ENCODE results near the gene RAD23A.

The RAD23A gene

DNA sequence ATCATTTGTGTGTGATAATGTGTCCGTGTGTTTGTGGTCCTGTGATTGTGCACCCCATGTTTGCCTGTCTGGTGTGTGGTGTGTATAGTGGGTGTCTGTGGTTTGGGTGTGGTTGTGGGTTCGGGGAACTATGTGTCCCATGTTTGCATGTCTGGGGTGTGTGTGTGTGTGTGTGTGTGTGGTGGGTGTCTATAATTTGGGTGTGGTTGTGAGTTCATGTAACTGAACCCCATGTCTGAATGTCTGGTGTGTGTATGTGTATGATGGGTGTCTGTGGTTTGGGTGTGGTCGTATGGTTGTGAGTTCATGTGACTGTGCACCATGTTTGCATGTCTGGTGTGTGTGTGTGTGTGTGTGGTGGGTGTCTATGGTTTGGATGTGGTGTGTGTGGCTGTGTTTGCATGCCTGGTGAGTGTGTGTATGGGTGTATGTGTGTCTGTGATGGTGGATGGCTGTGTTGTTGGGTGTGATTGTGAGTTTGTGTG lies 38.5 kb downstream of the RAD23A start:
- in situ Hi-C loops (cut with MboI; ENCODE audit: low sequenced_read_pairs) = no loop called here

DNA sequence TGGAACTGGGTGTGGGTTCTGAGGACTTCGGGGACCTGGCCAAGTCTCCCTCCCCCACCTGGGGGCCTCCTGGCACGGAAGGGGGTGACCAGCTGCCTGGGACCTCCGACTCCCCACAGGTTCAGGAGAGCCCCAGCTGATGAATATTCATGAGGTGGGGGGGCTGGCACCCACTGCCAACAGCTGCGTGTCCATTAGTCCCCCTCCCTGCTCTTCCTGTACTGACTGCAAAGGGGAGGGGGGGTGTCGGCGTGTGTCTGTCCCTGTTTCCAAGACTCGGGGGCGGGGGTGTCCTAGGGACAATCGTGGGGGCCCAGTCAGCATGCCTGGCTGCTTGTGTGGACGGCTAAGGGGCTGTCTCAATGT lies 39.0 kb downstream of the RAD23A start:
- in situ Hi-C loops (cut with MboI; ENCODE audit: low sequenced_read_pairs) = no loop called here

DNA sequence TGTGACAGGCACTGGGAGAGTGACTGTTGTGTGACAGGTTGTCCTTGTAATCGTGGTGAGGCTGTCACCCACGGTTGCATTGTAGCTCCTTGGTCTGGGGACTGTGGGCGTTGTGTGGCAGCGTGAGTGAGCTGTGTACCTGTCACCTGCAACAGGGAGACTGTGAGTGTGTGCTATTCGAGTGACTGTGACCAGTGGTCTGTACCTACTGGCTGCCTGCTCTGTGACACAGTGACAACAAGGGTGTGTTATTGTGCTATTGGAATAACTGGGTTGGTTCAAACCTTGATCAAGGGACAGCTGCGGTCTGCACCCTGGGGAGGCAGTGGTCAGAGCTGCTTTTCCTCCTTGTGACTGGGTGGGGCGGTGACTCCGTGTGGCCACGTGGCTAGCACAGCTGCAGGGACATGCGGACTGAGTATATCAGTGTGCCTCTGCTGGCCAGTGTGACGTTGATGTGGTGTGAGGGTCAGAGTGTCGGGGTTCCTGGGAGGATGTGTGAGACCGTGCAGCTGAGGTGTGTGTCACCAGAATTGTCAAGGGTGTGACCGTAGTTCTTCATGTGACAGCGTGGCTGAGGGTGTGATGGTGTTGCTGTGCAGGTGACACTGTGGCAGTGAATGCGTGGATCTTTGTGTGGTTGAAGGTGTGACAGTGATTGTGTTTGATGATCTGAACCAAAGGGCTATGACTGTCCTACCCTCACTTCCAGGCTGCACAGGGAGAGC lies 39.6 kb downstream of the RAD23A start:
- in situ Hi-C loops (cut with MboI; ENCODE audit: low sequenced_read_pairs) = no loop called here

DNA sequence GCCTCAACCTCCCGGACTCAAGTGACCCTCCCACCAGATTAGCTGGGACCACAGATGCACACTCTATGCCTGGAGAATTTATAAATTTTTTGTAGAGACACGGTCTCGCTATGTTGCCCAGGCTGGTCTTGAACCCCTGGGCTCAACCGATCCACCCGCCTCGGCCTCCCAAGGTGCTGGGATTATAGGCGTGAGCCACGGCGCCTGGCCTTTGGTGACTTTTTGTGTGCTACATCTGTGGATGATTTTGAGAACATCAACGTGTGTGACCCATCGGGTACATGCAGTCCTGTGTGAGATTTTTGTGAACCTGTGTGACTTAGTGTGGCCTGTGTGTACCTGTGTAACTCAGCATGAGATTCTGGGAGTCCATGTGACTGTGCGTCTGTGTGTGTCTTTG lies 41.1 kb downstream of the RAD23A start:
- in situ Hi-C loops (cut with MboI; ENCODE audit: low sequenced_read_pairs) = no loop called here

DNA sequence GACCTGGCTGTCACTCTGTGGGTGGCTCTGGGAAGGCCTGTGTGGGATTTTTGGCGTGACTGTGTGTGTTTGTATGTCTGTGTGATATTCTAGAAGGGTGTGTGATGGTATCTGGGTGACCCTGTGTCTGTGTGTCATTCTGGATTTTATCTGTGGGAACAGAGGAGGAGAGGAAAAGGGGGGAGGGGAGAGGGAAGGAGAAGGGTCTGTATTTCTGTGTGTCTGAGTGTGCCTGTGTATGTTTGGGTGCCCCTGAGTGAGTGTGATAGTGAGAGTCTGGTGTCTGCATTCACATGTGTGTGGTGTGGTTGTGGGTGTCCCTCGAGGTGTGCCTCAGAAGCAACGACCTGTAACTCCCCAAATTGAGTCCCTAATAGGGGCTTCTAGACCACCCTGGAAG lies 41.5 kb downstream of the RAD23A start:
- in situ Hi-C loops (cut with MboI; ENCODE audit: low sequenced_read_pairs) = no loop called here

DNA sequence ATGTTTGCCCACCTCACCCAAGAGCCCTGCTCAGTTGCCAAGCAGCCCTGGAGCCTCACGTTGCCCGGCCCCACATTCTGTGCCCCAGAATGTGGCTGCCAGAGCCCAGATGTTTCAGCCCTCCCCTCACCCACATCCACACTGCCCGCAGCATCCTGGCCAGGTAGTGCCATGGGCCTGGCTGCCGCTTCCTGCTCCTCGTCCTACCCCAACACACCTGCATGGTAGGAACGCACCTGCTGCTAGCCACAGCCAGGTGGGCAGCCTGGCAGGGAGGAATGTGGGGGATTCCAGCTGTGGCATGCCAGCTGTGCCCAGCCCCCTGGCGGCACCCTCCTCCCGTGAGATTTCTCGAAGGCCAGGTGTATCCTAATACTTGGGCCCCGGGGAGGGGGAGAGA lies 42.1 kb downstream of the RAD23A start:
- in situ Hi-C loops (cut with MboI; ENCODE audit: low sequenced_read_pairs) = no loop called here

DNA sequence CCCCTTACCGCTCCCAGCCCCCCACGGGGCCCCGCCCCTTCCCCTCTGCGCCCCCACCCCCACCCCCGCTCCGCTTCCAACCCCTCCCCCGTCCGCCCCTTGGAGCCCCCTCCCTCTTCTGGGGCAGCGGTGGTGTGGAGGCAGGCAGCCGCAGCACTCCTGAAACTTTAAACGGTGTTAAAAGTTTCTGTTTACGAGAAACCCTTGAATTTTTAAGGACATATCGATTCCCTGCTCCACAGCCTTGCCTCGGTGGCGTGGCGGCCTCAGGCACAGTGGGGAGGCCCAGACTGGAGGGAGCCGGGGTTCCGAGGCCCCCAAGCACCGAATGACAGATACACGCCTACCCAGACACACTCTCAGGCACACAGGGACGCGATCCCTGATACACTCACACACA lies 44.8 kb downstream of the RAD23A start:
- in situ Hi-C loops (cut with MboI; ENCODE audit: low sequenced_read_pairs) = no loop called here

DNA sequence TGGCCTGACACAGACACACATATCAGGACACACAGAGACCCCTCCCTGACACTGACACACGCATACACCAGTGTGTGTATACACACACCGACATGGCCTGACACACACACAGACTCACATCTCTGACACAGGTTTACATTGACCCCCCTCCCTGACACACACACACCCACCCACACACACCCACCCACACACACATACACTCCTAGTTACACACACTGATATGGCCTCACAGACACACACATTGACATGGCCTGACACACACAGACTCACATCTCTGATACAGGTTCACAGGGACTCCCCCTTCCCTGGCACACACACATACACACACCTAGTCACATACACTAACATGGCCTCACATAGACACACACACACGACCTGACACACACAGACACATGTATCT lies 45.2 kb downstream of the RAD23A start:
- in situ Hi-C loops (cut with MboI; ENCODE audit: low sequenced_read_pairs) = no loop called here

DNA sequence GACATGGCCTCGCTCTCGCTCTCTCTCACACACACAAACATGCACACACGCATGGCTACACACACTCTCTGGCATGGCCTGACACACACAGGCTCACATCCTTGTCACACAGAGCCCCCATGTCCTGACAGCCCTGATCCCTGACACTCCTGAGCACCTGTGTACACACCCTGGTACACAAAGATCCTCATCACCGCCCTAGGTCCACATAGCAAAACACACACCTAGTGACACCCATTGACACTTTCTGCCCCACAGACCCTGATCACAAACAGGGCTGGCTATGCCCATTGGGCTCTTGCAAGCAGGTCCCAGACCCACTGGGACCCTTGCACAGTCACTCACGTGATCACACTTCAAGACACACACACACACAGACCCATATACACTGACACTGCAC lies 45.6 kb downstream of the RAD23A start:
- in situ Hi-C loops (cut with MboI; ENCODE audit: low sequenced_read_pairs) = no loop called here

DNA sequence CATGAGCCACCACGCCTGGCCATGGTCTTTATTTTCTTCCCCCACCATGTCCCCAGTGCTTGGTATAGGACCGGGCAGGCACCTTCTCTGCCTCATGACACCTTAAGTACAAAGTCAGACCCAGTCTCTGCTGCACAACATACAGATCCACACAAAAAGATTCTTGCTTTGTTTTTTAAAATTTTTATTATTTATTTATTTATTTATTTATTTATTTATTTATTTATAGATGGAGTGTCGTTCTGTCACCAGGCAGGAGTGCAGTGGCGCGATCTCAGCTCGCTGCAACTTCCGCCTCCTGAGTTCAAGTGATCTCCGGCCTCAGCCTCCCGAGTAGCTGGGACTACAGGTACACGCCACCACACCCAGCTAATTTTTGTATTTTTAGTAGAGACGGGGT lies 47.1 kb downstream of the RAD23A start:
- in situ Hi-C loops (cut with MboI; ENCODE audit: low sequenced_read_pairs) = no loop called here

DNA sequence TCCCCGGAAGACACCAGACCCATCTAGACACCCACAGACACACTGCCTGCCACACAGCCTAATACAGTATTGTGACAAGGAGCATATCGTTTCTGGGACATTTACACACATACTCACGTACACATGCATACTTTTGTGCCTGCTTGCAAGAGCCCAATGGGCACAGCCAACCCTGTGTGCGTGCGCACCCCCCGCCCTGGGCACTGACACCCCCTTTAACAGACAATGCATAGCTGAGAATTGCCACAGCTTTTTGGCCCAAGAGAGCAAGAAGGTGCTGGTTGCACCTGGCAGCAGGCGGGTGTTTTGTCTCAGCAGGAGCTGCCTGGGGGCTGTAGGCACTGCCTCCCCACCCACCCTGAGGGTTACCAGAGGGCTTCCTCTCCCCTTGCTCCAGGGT lies 47.9 kb downstream of the RAD23A start:
- in situ Hi-C loops (cut with MboI; ENCODE audit: low sequenced_read_pairs) = no loop called here

DNA sequence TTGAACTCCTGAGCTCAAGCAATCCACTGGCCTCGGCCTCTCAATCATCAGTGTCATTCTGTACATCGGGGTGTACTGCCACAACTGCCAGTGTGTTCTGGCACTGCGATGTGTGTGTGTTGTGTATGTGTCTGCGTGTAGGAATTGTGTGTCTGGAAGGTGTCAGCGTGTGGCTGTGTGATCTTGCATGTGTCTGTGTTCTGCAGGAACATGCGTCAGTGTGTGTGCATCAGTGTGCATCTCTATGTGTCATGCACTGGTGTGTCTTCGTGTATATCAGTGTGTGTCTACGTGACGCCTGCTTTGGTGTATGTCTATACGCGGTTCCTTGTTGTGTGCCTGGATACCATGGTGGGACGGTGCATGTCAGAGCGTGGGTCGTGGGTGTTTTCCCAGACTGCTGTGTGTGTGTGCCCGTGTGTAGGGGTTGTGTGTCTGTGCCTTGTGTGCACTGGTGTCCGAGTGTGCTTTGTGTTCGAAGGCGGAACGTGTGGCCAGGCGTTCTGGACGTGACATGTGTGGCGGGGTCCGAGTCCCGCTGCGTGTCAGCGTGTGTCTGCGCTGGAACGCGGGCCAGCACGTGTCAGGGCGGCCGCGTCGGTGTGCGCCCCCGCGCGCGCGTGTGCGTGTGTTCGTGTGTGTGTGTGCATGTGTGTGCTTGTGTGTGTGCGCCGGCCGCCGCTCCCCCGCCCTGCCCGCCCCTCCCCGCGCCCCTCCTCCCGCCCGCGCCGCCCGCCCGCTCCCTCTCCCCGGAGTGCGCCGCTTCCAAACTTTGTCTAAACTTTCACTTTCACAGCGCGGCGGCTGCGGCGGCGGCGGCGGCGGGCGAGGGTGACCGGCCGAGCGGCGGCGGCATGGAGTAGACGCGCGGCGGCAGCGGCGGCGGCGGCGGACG lies 49.3 kb downstream of the RAD23A start, which contains the start of gene NFIX:
Gene NFIX (plus strand): TSS at position 775 of the 895 bp plus-strand sequence. CDS start 363 bp downstream, outside the sequence.
- in situ Hi-C loops (cut with MboI; ENCODE audit: low sequenced_read_pairs) = no loop called here

DNA sequence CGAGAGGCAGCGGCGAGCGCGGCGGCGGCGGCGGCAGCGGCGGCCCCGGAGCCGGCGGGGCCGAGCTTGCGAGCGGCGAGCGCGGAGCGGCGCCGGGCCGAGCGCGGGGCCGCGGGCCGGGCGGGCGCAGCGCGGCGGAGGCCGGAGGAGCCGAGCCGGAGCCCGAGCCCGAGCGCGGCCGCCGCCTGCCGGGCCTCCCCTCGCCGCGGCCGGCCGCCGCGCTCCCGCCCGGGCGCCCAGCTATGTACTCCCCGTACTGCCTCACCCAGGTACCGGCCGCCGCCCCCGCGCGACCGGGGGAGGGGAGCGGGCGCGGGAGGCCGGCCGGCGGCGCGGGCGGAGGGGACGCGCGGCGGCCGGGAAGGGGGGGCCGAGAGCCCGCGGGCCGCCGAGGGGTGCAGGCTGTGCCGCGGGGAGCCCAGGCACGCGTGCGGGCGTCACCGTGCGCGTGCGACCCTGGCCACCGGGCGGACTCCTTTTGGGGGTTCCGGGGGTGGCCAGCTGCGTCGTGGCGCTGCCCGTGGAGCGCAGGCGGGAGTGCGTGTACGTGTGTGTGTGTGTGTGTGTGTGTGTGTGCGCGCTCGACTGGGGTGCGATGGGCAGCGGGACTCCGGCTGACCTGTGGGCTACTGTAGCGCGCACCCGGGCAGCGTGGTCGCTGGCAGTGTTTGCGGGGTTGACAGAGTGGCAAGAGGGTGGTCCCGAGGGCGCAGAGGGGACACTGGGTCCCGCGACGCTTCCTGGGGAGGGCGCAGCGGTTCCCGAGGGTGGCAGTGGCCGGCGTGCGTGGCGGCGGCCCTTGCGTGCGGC lies 50.1 kb downstream of the RAD23A start:
- in situ Hi-C loops (cut with MboI; ENCODE audit: low sequenced_read_pairs) = no loop called here

DNA sequence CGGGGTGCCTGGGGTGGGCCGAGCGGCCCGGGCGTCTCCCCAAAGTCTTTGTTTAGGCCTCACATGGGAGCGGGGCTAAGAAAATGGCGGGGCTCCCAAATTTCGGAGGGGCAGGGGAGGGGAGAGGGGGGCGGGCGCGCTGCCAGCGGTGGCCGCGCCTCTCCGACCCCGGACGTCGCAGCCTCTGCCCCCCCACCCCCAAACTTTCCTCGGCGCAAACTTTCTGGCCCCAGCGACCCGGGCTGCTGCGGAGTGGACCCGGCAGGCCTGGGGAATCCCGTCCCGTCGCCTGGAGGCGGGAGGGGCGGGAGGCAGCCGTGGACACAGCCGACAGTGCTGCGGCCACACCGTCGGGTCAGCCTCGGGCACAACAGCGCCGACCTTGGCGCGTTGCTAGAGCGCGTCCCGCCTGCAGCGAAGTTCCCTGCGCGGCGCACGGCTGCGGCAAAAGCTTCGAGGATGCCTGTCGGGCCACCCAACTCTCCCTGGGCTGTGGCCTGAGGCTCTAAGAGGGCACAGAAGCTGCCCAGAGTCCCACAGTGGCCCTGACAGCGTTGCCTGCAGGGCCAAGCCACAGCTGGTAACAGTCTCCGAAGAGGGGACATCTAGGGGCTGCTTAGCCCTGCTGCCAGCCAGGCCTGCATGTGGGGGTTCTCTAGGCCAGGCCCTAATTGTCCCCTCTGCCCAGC lies 50.9 kb downstream of the RAD23A start:
- in situ Hi-C loops (cut with MboI; ENCODE audit: low sequenced_read_pairs) = no loop called here

DNA sequence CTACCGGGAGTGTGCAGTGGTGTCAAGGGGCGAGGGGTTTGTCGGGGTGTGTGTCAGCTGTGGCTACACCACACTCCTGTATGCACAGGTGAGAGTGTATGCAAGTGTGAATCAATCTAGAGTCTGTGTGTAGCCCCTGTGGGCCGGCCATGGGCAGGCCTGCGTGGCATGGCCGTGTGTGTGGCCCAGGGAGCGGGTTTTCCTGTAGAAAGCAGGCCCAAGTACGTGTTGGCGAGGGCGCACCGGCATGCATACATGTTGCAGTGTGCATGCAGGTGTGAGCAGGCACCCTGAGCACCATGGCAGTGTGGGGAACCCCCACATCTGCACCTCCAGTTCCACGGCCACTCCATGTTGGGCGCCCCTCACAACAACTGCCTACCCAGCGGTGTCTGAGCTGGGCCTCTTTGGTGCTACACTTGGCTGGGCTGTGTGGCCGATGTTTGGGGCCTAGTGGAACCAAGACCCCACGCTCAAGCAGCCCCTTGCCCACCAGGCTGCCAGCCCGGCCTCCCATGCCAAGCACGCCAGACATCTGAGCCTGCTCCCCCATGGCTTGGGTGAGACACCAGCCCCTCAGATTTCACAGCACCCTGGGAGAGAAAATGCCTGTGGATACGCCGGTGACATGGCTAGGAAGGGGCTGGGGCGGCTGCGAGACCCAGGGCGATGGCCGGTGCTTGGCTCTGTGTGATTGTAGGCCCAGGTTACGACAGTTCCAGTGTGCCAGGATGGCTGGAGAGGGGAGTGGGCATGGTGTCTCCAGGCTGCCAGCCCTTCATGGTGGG lies 51.7 kb downstream of the RAD23A start:
- in situ Hi-C loops (cut with MboI; ENCODE audit: low sequenced_read_pairs) = no loop called here

DNA sequence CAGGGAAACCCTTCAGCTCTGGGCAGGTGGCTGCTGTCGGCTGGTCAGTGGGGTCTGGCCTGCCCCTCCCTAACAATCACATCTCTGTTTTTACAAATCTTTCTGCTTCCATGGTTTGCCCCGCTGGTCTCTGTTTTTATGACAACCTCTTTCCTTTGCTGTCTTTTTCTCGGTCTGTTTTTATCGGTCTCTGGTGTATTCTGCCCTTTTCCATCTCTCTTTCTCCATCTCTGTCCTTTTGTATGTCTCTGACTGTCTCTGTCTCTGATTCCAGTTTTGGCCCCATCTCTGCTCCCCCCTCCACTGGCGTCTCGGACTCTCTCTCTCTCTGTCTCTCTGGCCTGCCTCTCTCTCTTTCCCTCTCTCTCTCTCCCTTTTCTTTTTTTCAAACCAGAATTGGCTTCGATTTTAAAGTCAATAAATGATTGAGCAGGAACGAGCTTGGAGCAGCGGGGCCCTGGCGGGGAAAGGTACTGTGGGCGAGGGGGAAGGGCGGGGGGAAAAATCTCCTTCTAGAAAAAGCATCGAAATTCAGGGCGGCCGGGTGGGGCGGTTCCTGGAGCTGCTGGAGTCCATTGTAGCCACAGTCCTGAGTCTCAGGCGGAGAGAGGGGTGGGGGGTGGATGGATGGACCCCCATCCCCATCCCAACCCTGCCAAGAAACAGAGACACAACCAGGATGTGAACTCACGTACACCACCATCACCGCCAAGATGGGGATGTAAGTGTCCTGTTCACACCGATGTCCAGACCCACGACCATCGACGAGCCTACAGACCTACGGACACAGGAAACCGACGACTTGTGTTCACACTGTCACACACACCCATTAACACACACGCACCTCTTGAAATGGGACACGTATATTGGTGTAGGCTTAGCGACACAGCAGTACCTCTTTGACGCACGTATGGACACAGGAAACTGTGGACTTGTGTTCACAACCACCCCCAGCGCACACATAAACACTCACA lies 52.6 kb downstream of the RAD23A start:
- in situ Hi-C loops (cut with MboI; ENCODE audit: low sequenced_read_pairs) = no loop called here

DNA sequence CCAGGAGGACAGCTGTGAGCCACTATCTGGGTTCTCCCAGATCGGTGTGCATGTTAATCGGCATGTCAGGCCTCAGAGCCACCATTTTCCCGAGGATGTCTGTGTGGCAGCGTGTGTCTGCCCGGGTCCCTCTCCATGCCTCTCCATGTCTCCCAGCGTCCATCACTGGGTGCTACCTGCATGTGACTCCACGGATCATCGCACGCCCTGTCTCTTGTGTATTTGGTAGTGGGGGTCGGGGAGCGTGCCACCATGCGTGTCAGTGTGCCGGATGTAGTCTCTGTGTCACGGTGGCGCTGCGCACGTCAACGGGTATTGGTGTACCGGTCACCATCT lies 55.5 kb downstream of the RAD23A start:
- in situ Hi-C loops (cut with MboI; ENCODE audit: low sequenced_read_pairs) = no loop called here

DNA sequence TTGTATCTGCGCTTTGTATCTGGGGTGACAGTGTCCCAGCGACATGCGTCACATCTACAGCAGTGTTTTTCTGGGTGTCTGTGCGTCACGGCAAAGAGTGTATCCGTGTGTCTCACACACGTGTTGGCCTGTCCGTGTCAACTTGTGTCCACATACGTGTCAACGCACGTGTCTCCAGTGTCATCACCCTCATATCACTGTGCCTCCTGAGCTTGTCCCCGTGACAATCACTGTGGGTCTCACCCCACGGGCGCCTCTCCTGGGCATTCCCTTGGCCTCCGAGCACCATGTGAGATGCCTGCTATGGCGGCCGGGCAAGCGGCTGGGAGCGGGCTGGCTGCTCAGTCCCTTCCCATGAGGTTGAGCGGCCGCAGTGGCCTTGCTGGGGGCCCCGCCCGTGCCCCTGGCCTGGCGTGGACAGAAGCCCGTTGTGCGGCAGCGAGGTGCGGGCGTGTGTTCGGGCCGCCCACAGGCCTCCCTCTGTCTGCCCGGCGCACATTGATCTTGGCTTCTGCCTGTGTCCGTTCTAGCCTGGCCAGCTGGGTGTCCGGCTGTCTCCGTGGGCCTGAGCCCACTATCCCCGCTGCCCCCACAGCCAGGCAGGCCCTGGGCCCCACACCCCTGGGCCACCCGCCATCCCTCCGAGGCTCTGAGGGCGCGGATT lies 56.0 kb downstream of the RAD23A start:
- in situ Hi-C loops (cut with MboI; ENCODE audit: low sequenced_read_pairs) = no loop called here

Measured in hTERT RPE-1 (cell line).